ENCODE data around the gene THAP11. TPM values are rescaled to one million over a fixed set of nuclear protein-coding genes. Genes with fewer than 3 reads are reported as not detected.

THAP11 gene
- total RNA-seq, 1 donor, result 28.9 TPM

DNA sequence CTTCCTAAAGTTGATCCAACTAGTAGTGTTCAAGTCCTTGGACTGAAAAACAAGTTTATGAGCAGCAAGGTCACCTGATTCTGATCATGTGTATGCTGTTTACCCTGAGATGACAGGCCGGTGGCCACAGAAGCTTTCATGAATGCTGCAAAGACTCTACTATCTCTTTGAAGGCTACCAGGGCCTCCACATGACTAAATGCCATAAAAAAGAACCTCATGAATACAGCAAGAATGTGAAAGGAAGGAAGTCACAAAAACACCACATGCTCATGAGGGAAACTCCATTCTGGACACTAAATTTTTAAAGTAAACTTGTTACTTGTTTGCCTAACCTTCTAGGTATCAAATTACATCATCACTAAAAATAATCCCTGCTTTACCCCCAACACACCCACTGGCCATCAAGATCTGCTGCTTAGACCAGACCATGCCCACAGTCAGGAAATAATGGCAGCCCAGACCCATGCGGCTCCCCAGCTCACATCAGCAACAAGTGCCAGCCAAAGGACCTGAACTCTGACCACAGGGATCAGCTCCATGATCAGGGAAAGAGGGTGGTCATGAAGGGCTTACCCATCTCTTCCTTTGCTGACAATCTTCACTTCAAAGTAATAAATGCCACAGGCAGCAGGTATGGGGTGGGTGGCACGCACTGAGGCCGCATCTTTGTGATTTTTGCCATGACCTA lies 37.1 kb upstream of the THAP11 start:
- H3K4me3 ChIP-seq (ENCODE audit: low read depth, low read length), result peak overlapping the region; percentile 95
- TF ChIP-seq, protein P1, sequence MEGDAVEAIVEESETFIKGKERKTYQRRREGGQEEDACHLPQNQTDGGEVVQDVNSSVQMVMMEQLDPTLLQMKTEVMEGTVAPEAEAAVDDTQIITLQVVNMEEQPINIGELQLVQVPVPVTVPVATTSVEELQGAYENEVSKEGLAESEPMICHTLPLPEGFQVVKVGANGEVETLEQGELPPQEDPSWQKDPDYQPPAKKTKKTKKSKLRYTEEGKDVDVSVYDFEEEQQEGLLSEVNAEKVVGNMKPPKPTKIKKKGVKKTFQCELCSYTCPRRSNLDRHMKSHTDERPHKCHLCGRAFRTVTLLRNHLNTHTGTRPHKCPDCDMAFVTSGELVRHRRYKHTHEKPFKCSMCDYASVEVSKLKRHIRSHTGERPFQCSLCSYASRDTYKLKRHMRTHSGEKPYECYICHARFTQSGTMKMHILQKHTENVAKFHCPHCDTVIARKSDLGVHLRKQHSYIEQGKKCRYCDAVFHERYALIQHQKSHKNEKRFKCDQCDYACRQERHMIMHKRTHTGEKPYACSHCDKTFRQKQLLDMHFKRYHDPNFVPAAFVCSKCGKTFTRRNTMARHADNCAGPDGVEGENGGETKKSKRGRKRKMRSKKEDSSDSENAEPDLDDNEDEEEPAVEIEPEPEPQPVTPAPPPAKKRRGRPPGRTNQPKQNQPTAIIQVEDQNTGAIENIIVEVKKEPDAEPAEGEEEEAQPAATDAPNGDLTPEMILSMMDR (IDR thresholded peaks at IDR 0.05; ENCODE audit: insufficient read depth, low read depth, low read length), result no peak
- DNase-seq (ENCODE audit: low read depth), result peak; percentile 92

DNA sequence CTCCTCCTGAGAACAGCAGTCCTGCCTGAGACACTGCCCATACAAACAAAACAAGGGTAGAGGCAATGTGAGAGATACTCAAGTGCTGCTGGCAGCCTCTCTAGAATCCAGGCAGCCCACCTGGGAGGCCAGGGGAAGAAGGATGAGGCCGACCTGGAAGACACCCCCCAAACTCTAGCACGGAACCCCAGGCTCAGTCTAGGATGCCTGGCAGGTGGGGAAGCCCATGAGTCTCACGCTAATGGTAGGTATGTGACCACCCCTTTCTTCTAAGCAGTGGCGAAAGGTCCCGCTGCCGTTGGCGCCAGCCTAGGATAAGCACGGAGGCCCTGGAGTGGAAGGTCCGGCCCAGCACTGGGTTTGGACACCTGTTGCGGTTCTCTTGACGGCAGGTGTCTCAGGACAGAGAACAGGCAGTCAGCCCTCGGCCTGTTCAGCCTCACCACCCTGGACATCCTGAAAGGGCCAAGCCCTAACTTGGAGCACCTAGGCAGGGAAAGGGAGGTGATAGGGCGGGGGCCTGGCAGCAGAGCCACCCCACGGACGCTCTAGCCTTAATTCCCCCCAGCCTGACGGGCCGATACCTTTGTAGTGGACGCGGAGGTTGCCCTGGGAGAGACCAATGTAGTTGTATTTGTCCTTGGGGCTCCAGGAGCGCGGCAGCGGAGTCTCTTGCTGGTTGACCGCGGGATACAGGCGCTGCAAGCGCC lies 36.2 kb upstream of the THAP11 start:
- H3K4me3 ChIP-seq (ENCODE audit: low read depth, low read length), result peak overlapping the region; percentile 95
- DNase-seq (ENCODE audit: low read depth), result no peak
- TF ChIP-seq, protein P1 (IDR thresholded peaks at IDR 0.05; ENCODE audit: insufficient read depth, low read depth, low read length), result no peak

DNA sequence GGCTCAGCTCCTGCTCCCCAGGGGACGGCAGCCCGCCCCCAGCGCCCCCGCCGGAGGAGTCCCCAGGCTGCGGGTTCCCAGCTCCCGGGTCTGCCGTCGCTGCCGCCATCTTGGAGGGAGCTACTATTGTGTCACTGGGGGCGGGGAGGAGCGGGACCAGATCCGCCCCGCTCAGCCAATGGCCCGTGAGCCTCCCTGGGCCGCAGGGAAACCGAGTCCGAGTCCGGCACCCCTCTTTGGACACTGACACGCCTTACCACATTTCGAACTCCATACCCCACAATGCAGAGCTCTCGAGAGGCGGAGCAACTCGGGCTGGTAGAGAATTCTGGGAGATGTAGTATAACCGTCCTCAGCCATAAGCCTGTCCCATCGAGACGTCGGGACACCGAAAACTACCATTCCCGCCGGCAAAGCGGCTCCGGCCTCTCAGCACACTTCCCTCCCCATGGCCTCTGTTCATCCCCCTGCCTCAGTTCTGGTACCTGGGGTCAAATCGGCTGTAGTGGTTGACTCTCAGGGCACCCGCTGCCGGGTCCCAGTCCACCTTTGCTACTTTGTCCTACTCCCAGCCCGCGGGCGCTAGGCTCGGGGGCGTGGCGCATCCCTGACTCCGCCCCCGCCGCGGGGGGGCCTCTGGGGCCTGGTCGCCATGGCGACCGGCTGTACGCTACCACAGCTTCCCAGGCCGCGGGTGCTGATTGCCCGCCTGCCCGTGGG lies 35.5 kb upstream of the THAP11 start, which contains the start of the genes RANBP10 and TSNAXIP1:
Gene RANBP10 (minus strand): TSS at position 133 of the 720 bp plus-strand sequence. CDS start 24 bp downstream, at position 109.
Gene TSNAXIP1 (plus strand): TSS at position 462 of the 720 bp plus-strand sequence. CDS start 261 bp downstream, outside the sequence.
- DNase-seq (ENCODE audit: low read depth), result peak; percentile 99
- peak within 1 kb of the TSS; percentile 95 for H3K4me3 ChIP-seq (ENCODE audit: low read depth, low read length)
- TF ChIP-seq, protein P1 (IDR thresholded peaks at IDR 0.05; ENCODE audit: insufficient read depth, low read depth, low read length), result no peak

DNA sequence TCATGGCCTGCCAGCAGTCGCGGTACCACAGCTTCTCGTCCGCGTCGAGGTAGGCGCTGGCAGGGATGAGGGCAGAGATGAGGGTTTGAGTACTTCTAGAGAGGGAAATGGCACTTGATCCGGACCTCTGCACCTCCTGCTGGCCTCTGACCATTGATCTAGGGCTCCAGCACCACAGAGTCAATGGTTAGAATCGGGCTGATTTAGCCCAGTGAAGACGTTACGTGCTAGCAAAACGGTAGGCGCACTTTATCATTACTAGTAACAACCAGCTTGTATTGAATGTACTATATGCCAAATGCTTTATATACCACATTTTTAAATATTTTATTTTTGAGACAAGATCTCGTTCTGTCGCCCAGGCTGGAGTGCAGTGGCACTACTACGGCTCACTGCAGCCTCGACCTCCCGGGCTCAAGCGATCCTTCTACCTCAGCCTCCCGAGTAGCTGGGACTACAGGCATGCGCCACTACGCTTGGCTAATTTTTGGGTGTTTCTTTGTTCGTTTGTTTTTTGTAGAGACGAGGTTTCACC lies 34.9 kb upstream of the THAP11 start:
- TF ChIP-seq, protein P1 (IDR thresholded peaks at IDR 0.05; ENCODE audit: insufficient read depth, low read depth, low read length), result no peak
- DNase-seq (ENCODE audit: low read depth), result no peak
- peak overlapping the region; percentile 95 for H3K4me3 ChIP-seq (ENCODE audit: low read depth, low read length)

DNA sequence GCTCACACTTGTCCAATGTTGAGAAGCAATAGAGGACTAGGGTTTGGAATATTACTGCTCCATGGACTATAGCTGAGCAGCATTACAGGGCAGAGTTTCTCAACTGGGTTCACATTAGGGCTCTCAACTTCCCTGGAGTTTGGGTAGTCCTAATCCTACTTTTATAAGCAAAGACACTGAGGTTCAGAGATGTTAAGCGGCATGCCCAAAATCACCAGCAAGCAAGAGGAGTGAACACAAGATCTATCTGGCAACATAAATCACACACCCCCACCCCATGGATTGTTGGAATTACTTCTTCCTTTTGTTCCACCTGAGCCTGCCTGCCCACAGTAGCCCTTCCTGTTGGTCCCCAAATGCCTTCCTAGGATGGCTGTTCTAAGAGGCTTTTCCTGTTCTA lies 30.2 kb upstream of the THAP11 start:
- no peak overlapping the region for H3K4me3 ChIP-seq (ENCODE audit: low read depth, low read length)
- no peak for DNase-seq (ENCODE audit: low read depth)
- TF ChIP-seq, protein P1 (IDR thresholded peaks at IDR 0.05; ENCODE audit: insufficient read depth, low read depth, low read length), result no peak

DNA sequence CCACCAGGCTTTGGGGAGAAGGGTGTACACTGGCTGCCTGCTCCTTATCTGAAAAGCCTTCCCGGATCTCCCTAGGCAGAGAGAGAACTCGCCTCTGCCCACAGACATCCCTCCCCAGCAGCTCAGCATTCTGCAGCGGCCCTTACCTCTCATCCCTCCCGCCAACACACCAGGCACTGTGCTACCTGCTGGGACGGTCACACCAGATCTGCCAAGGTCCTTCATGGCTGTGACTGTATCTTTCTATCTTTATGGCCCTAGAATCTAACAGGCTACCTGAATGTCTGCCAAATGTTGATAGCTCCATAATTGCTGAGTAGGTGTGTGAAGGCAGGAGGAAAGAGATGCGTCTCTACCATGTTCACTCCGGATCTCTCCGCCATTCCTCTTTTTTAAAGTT lies 27.6 kb upstream of the THAP11 start:
- no peak overlapping the region for H3K4me3 ChIP-seq (ENCODE audit: low read depth, low read length)
- TF ChIP-seq, protein P1 (IDR thresholded peaks at IDR 0.05; ENCODE audit: insufficient read depth, low read depth, low read length), result no peak
- no peak for DNase-seq (ENCODE audit: low read depth)
